Spleen (tissue), 11 donors: ENCODE measurements around the gene GPR107. TPM values are rescaled to one million over a fixed set of nuclear protein-coding genes. Genes with fewer than 3 reads are reported as not detected.

Experiments used
- DNase-seq: peaks from one replicate; pipeline ENCODE4 v3.0.0-alpha.2; 2020
- H3K27ac ChIP-seq, 8 donors: fragments of 200-600 bp; sonication (generic) in 7 of 8; 1 replicate in 4 of 8; 2 replicates in 4 of 8; pipeline versions ENCODE4 v1.5.0 to v1.8.0; 2016 to 2021; ENCODE audit warnings: inconsistent platforms in 4 of 8, mild to moderate bottlenecking in 4 of 8, moderate library complexity in 1 of 8
- H3K27me3 ChIP-seq, 7 donors: fragments of 200-600 bp; sonication (generic) in 6 of 7; replicated peaks in 1 of 7; 1 replicate in 4 of 7; 2 replicates in 3 of 7; pipeline versions ENCODE4 v1.5.0 to v1.8.0; 2016 to 2021; ENCODE audit warnings: inconsistent platforms in 3 of 7, mild to moderate bottlenecking in 1 of 7
- H3K36me3 ChIP-seq, 6 donors: fragments of 200-600 bp; sonication (generic) in 5 of 6; 1 replicate in 4 of 6; 2 replicates in 2 of 6; pipeline versions ENCODE4 v1.5.0 to v1.8.0; 2016 to 2021; ENCODE audit warnings: inconsistent platforms in 2 of 6
- H3K4me1 ChIP-seq, 6 donors: fragments of 200-600 bp; sonication (generic) in 5 of 6; 1 replicate in 3 of 6; 2 replicates in 3 of 6; pipeline versions ENCODE4 v1.5.0 to v1.8.0; 2016 to 2021; ENCODE audit warnings: inconsistent platforms in 3 of 6
- H3K4me3 ChIP-seq, 8 donors: fragments of 200-600 bp; sonication (generic) in 7 of 8; 1 replicate in 4 of 8; 2 replicates in 4 of 8; pipeline versions ENCODE4 v1.5.0 to v1.8.0; 2016 to 2021; ENCODE audit warnings: inconsistent platforms in 4 of 8, mild to moderate bottlenecking in 4 of 8, moderate library complexity in 2 of 8
- H3K9me3 ChIP-seq, 8 donors: fragments of 200-600 bp; sonication (generic) in 7 of 8; 1 replicate in 4 of 8; 2 replicates in 4 of 8; pipeline versions ENCODE4 v1.5.0 to v1.8.0; 2016 to 2021; ENCODE audit warnings: inconsistent platforms in 4 of 8
- POLR2A ChIP-seq, 3 donors: fragments of 450-650 bp; IDR thresholded peaks; one replicate each; pipeline ENCODE4 v1.5.1; 2017; ENCODE audit warnings: antibody characterized with exemption in 3 of 3, mild to moderate bottlenecking in 1 of 3
- POLR2AphosphoS5 ChIP-seq, 3 donors: sonication (generic); formaldehyde crosslinking; IDR thresholded peaks; one replicate each; pipeline ENCODE4 v1.5.1; 2017; ENCODE audit warnings: antibody characterized with exemption in 3 of 3
- WGBS, 5 donors: extraction: QIAGEN DNeasy Blood & Tissue Kit in 3 of 5; methylation state at CpG; one replicate each; pipeline versions ENCODE4 v1.1.5 to v1.1.7; 2013 to 2018; 5-methylcytosine and 5-hydroxymethylcytosine counted together
- intact Hi-C: fragments of 100-400 bp; cut with DNase I; formaldehyde crosslinking; loops from one replicate; pipeline ENCODE4 v1.15.0; 2023; ENCODE audit warnings: low total_unique reads
- polyA plus RNA-seq, 3 donors: library from polyadenylated mRNA; stranded (reverse); fragments of 200-250 nt; gene quantifications; one replicate each; pipeline ENCODE4 v1.2.1, GENCODE V29; 2013
- total RNA-seq, 7 donors: library from RNA; depleted of rRNA in 3 of 7; stranded (reverse); fragments of >200 nt in 3 of 7; fragmentation: NEBNext Ultra II Directional in 4 of 7; extraction: Animal tissue kit (Norgen Biotek cat#: 25700) in 4 of 7; gene quantifications; one replicate each; pipeline versions ENCODE4 v1.1.0 to v1.2.1, GENCODE V29; 2016 to 2021
- TF ChIP-seq, protein P1 (sequence below), 11 experiments: fragments of 200-600 bp in 7 of 11; fragments of 450-650 bp in 4 of 11; sonication (generic) in 4 of 11; IDR thresholded peaks in 8 of 11; conservative IDR thresholded peaks in 3 of 11; 1 replicate in 7 of 11; 2 replicates in 4 of 11; pipeline versions ENCODE4 v1.4.0 to v1.8.0; 2016 to 2021; ENCODE audit warnings: antibody characterized with exemption in 11 of 11, inconsistent platforms in 4 of 11, mild to moderate bottlenecking in 1 of 11
- donor health status: healthy with polysubstance abuse.
- donor health status: DM: no; HTN: no; CAD: no; lungs with moderate emphysema.
- donor health status: DM: no; HTN: no; CAD: no.
- donor health status: Bipolar disorder and iron deficiency.
- donor health status: healthy.
- donor health status: DM: no; HTN: no; CAD: no.
- donor health status: DM: yes; HTN: yes; CAD: no.

The GPR107 gene
- total and polyA plus RNA-seq, 10 donors: 3.9 to 42.8 (median 28.3) TPM

DNA sequence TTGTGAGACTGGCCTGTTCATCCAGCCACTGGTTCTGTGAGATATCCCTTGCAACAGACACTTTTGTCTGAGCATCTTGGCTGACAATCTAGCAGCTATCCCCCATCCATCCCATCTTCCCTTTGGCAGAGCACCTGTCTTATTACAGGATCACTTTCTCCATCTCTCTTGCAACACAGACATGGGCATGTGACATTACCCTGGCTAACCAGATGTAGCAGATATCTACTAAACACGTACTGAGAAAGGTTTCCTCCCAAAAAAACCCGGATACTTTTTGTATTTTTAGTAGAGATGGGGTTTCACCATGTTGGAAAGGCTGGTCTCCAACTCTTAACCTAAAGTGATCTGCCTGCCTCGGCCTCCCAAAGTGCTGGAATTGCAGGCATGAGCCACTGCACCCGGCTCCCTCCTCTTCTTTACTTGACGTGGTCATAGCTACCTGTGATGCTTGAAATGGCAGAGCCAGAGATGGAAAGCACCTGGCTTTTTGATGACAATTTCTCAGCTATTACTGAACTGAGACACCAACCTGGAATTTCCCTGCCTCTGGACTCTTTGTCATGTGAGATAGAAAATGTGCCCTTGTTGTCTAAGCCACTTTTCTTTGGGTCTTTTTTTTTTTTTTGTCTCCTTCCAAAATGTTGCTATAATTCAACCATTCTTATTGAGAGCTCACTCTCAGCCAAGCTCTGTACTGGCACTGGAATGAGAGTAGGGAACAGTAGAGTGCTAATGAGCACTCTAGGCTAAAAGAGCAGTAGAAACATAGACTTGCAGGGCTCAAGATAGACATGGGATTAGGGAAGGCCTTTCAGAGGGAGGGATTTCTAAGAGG is 43.3 kb upstream of the GPR107 start:
- Histone ChIP-seq H3K4me1 (peaks cover 20 to 99% (median 69%) of the 10 kb centered on the region in 6 donors), H3K36me3 (peaks cover 0 to 7% (median 0%) of the 10 kb centered on the region in 6 donors), H3K27me3 (no peaks in the 10 kb centered on the region), H3K4me3 (no peak overlapping the region), H3K27ac (peak overlapping the region in 6 of 8 donors; percentile 39 to 86 (median 76)), H3K9me3 (no peaks in the 10 kb centered on the region)
- TF ChIP-seq POLR2A (IDR thresholded peaks at IDR 0.05) (no peak), POLR2AphosphoS5 (IDR thresholded peaks at IDR 0.05) (no peak)
- TF ChIP-seq, protein P1, sequence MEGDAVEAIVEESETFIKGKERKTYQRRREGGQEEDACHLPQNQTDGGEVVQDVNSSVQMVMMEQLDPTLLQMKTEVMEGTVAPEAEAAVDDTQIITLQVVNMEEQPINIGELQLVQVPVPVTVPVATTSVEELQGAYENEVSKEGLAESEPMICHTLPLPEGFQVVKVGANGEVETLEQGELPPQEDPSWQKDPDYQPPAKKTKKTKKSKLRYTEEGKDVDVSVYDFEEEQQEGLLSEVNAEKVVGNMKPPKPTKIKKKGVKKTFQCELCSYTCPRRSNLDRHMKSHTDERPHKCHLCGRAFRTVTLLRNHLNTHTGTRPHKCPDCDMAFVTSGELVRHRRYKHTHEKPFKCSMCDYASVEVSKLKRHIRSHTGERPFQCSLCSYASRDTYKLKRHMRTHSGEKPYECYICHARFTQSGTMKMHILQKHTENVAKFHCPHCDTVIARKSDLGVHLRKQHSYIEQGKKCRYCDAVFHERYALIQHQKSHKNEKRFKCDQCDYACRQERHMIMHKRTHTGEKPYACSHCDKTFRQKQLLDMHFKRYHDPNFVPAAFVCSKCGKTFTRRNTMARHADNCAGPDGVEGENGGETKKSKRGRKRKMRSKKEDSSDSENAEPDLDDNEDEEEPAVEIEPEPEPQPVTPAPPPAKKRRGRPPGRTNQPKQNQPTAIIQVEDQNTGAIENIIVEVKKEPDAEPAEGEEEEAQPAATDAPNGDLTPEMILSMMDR (IDR thresholded peaks at IDR 0.05 in 8 of 11, conservative IDR thresholded peaks at IDR 0.05 in 3 of 11): no peak
- 56 to 68% (median 62%) methylated on average over 5 of the region's 5 CpGs for WGBS, 5 donors
- intact Hi-C loops: no loop called here
- no peak for DNase-seq

- TF ChIP-seq POLR2A (IDR thresholded peaks at IDR 0.05) (no peak), POLR2AphosphoS5 (IDR thresholded peaks at IDR 0.05) (no peak)
- TF ChIP-seq, protein P1 (IDR thresholded peaks at IDR 0.05 in 8 of 11, conservative IDR thresholded peaks at IDR 0.05 in 3 of 11): no peak
- H3K27ac ChIP-seq: peak overlapping the region in 3 of 8 donors; percentile 13 to 41 (median 17)
- WGBS, 5 donors: 72 to 82% (median 78%) methylated on average over 2 of the region's 2 CpGs
Observed at GRCh38 chr9:130013326-130013725, 40.4 kb upstream of the GPR107 start.

GRCh38 chr9:130015353-130016019 is 38.2 kb upstream of the GPR107 start:
- Histone ChIP-seq H3K27me3 (no peaks in the 10 kb centered on the region), H3K27ac (no peak overlapping the region), H3K36me3 (peaks cover 0 to 21% (median 2%) of the 10 kb centered on the region in 6 donors), H3K4me1 (peaks cover 9 to 92% (median 51%) of the 10 kb centered on the region in 6 donors), H3K4me3 (no peak overlapping the region), H3K9me3 (peaks cover 0 to 11% (median 6%) of the 10 kb centered on the region in 8 donors)
- TF ChIP-seq POLR2AphosphoS5 (IDR thresholded peaks at IDR 0.05) (no peak), POLR2A (IDR thresholded peaks at IDR 0.05) (no peak)
- TF ChIP-seq, protein P1 (IDR thresholded peaks at IDR 0.05 in 8 of 11, conservative IDR thresholded peaks at IDR 0.05 in 3 of 11): no peak
- intact Hi-C loops: no loop called here
- 93 to 98% (median 95%) methylated on average over 5 of the region's 5 CpGs for WGBS, 5 donors
- DNase-seq: no peak

More at GRCh38 chr9:130013326-130013725, 40.4 kb upstream of the GPR107 start:
- Histone ChIP-seq H3K36me3 (peaks cover 0 to 12% (median 2%) of the 10 kb centered on the region in 6 donors), H3K4me3 (no peak overlapping the region), H3K4me1 (peaks cover 9 to 92% (median 50%) of the 10 kb centered on the region in 6 donors), H3K9me3 (peaks cover 0 to 11% (median 6%) of the 10 kb centered on the region in 8 donors), H3K27me3 (no peaks in the 10 kb centered on the region)
- no peak for DNase-seq
- intact Hi-C loops: no loop called here
